HEK293 (cell line): ENCODE measurements around the gene FCGR3A.

Experiments used
- CTCF ChIA-PET: fragments of 350-600 bp; formaldehyde crosslinking; extraction: SDS; loops from one replicate; lab custom pipeline; 2021; ENCODE audit warnings: antibody characterized with exemption; lab: Yijun Ruan, JAX
- POLR2A ChIA-PET: fragments of 300-600 bp; formaldehyde crosslinking; extraction: SDS; loops from one replicate; lab custom pipeline; 2020; ENCODE audit warnings: antibody characterized with exemption, inconsistent platforms; lab: Yijun Ruan, JAX
- H3K27ac ChIP-seq: fragments of 200-500 bp; sonication (Bioruptor generic); 2 replicates; pipeline ENCODE4 v1.5.1; 2014; ENCODE audit warnings: low read depth, low read length, control low read depth, inconsistent platforms; ENCODE audit errors: extremely low read depth
- H3K36me3 ChIP-seq, 2 experiments: fragments of 200-500 bp in 1 of 2; sonication (Bioruptor generic) in 1 of 2; 1 replicate in 1 of 2; 2 replicates in 1 of 2; pipeline ENCODE4 v1.5.1; 2014 to 2017; ENCODE audit warnings: inconsistent platforms in 2 of 2, low read length in 2 of 2; ENCODE audit not compliant: control insufficient read depth in 2 of 2, insufficient read depth in 1 of 2
- H3K4me1 ChIP-seq: fragments of 200-500 bp; sonication (Bioruptor generic); 2 replicates; pipeline ENCODE4 v1.5.1; 2014; ENCODE audit warnings: mild to moderate bottlenecking, low read length, inconsistent platforms; ENCODE audit not compliant: control insufficient read depth, insufficient read depth
- H3K4me3 ChIP-seq: 2 replicates; pipeline ENCODE4 v1.5.1; 2011; ENCODE audit warnings: low read depth, mild to moderate bottlenecking, control low read depth, low read length, moderate library complexity
- H3K9me3 ChIP-seq: fragments of 200-500 bp; sonication (Bioruptor generic); 2 replicates; pipeline ENCODE4 v1.5.1; 2014; ENCODE audit warnings: low read depth, low read length, inconsistent platforms; ENCODE audit not compliant: control insufficient read depth, insufficient read depth
- BCL6B ChIP-seq: fragments of 450-650 bp; formaldehyde crosslinking; IDR thresholded peaks from 2 replicates; pipeline ENCODE4 v1.5.1; 2017; ENCODE audit warnings: missing biosample characterization, missing genetic modification characterization
- HIC1 ChIP-seq: fragments of 450-650 bp; formaldehyde crosslinking; IDR thresholded peaks from 2 replicates; pipeline ENCODE4 v1.5.1; 2016; ENCODE audit warnings: missing biosample characterization, missing genetic modification characterization
- KLF16 ChIP-seq: fragments of 450-650 bp; formaldehyde crosslinking; IDR thresholded peaks from 2 replicates; pipeline ENCODE4 v1.5.1; 2017; ENCODE audit warnings: missing biosample characterization, missing genetic modification characterization
- KLF17 ChIP-seq: fragments of 450-650 bp; formaldehyde crosslinking; IDR thresholded peaks from 2 replicates; pipeline ENCODE4 v1.5.1; 2016; ENCODE audit warnings: missing biosample characterization, missing genetic modification characterization
- KLF8 ChIP-seq: fragments of 450-650 bp; formaldehyde crosslinking; IDR thresholded peaks from 2 replicates; pipeline ENCODE4 v1.5.1; 2016; ENCODE audit warnings: missing biosample characterization, missing genetic modification characterization
- PRDM4 ChIP-seq: fragments of 450-650 bp; formaldehyde crosslinking; IDR thresholded peaks from 2 replicates; pipeline ENCODE4 v1.5.1; 2017; ENCODE audit warnings: missing biosample characterization, missing genetic modification characterization
- SALL2 ChIP-seq: fragments of 450-650 bp; formaldehyde crosslinking; IDR thresholded peaks from 2 replicates; pipeline ENCODE4 v1.5.0; 2017; ENCODE audit warnings: missing biosample characterization, mild to moderate bottlenecking, missing genetic modification characterization, borderline replicate concordance
- YY2 ChIP-seq: fragments of 450-650 bp; formaldehyde crosslinking; IDR thresholded peaks from 2 replicates; pipeline ENCODE4 v1.5.1; 2016; ENCODE audit warnings: missing biosample characterization, missing genetic modification characterization
- ZBTB11 ChIP-seq: fragments of 450-650 bp; formaldehyde crosslinking; conservative IDR thresholded peaks from 2 replicates; pipeline ENCODE4 v1.5.1; 2016; ENCODE audit warnings: low read depth, missing biosample characterization, missing genetic modification characterization
- ZBTB48 ChIP-seq: fragments of 450-650 bp; formaldehyde crosslinking; IDR thresholded peaks from 2 replicates; pipeline ENCODE4 v1.5.1; 2016; ENCODE audit warnings: missing biosample characterization, missing genetic modification characterization
- ZNF133 ChIP-seq: fragments of 450-650 bp; formaldehyde crosslinking; IDR thresholded peaks from 2 replicates; pipeline ENCODE4 v1.5.1; 2016; ENCODE audit warnings: missing biosample characterization, missing genetic modification characterization
- ZNF2 ChIP-seq: fragments of 450-650 bp; formaldehyde crosslinking; IDR thresholded peaks from 2 replicates; pipeline ENCODE4 v1.5.1; 2016; ENCODE audit warnings: missing biosample characterization, missing genetic modification characterization
- ZNF211 ChIP-seq: fragments of 450-650 bp; formaldehyde crosslinking; IDR thresholded peaks from 2 replicates; pipeline ENCODE4 v1.5.1; 2016; ENCODE audit warnings: low read depth, missing biosample characterization, missing genetic modification characterization
- ZNF223 ChIP-seq: fragments of 450-650 bp; formaldehyde crosslinking; IDR thresholded peaks from 2 replicates; pipeline ENCODE4 v1.5.1; 2016; ENCODE audit warnings: missing biosample characterization, missing genetic modification characterization
- ZNF37A ChIP-seq: fragments of 450-650 bp; IDR thresholded peaks from 2 replicates; pipeline ENCODE4 v1.5.1; 2018; ENCODE audit warnings: missing biosample characterization, missing genetic modification characterization
- ZNF394 ChIP-seq: fragments of 450-650 bp; formaldehyde crosslinking; IDR thresholded peaks from 2 replicates; pipeline ENCODE4 v1.5.1; 2016; ENCODE audit warnings: missing biosample characterization, missing genetic modification characterization, mild to moderate bottlenecking, moderate library complexity, borderline replicate concordance
- ZNF416 ChIP-seq: fragments of 450-650 bp; formaldehyde crosslinking; IDR thresholded peaks from 2 replicates; pipeline ENCODE4 v1.5.1; 2016; ENCODE audit warnings: missing biosample characterization, missing genetic modification characterization
- ZNF423 ChIP-seq: fragments of 450-650 bp; formaldehyde crosslinking; IDR thresholded peaks from 2 replicates; pipeline ENCODE4 v1.5.1; 2016; ENCODE audit warnings: missing biosample characterization, missing genetic modification characterization
- ZNF449 ChIP-seq: fragments of 450-650 bp; formaldehyde crosslinking; IDR thresholded peaks from 2 replicates; pipeline ENCODE4 v1.5.1; 2017; ENCODE audit warnings: missing biosample characterization, mild to moderate bottlenecking, missing genetic modification characterization, moderate library complexity
- ZNF555 ChIP-seq: fragments of 450-650 bp; formaldehyde crosslinking; conservative IDR thresholded peaks from 2 replicates; pipeline ENCODE4 v1.5.1; 2017; ENCODE audit warnings: missing biosample characterization, mild to moderate bottlenecking, missing genetic modification characterization, inconsistent platforms
- ZNF596 ChIP-seq: fragments of 450-650 bp; IDR thresholded peaks from 2 replicates; pipeline ENCODE4 v1.5.0; 2018; ENCODE audit warnings: missing biosample characterization, mild to moderate bottlenecking, missing genetic modification characterization, moderate library complexity
- ZNF610 ChIP-seq: fragments of 450-650 bp; formaldehyde crosslinking; IDR thresholded peaks from 2 replicates; pipeline ENCODE4 v1.5.1; 2016; ENCODE audit warnings: missing biosample characterization, missing genetic modification characterization, borderline replicate concordance
- ZNF791 ChIP-seq: fragments of 450-650 bp; formaldehyde crosslinking; IDR thresholded peaks from 2 replicates; pipeline ENCODE4 v1.5.1; 2016; ENCODE audit warnings: missing biosample characterization, missing genetic modification characterization

Gene FCGR3A

GRCh38 chr1:161499099-161500039 is 50.2 kb downstream of the FCGR3A start (continued):
- no peak for TF ChIP-seq ZBTB11 (tag by site-specific recombination)
- TF ChIP-seq ZBTB48 (tag by site-specific recombination) = no peak
- TF ChIP-seq ZNF596 (tag by site-specific recombination) = no peak
- no peak for TF ChIP-seq ZNF2 (tag by site-specific recombination)
- no peak for TF ChIP-seq HIC1 (tag by site-specific recombination)
- no peak for TF ChIP-seq ZNF555 (tag by site-specific recombination)
- TF ChIP-seq KLF16 (tag by site-specific recombination) = no peak
- TF ChIP-seq ZNF211 (tag by site-specific recombination) = no peak
- TF ChIP-seq BCL6B (tag by site-specific recombination) = no peak

- Histone ChIP-seq H3K36me3 (no peaks in the 10 kb centered on the region), H3K4me3 (no peak overlapping the region), H3K27ac (no peak overlapping the region), H3K4me1 (peaks cover 13% of the 10 kb centered on the region), H3K9me3 (no peaks in the 10 kb centered on the region)
- ChIA-PET CTCF (no interaction called here), POLR2A (no interaction called here)
- TF ChIP-seq ZNF416 (no peak), KLF17 (tag by site-specific recombination) (no peak), KLF8 (tag by site-specific recombination) (no peak), ZNF791 (tag by site-specific recombination) (no peak), PRDM4 (no peak), ZNF610 (tag by site-specific recombination) (no peak), YY2 (tag by site-specific recombination) (no peak), ZNF423 (tag by site-specific recombination) (no peak), ZNF223 (tag by site-specific recombination) (no peak), ZNF37A (tag by site-specific recombination) (no peak), ZNF133 (no peak), SALL2 (tag by site-specific recombination) (no peak), ZNF449 (tag by site-specific recombination) (no peak), ZNF394 (no peak)
These were observed 51.0 kb downstream of the FCGR3A start for GRCh38 chr1:161498646-161499045.
